Measurements from ENCODE around the gene CACNB3. TPM values are rescaled to one million over a fixed set of nuclear protein-coding genes. Genes with fewer than 3 reads are reported as not detected.

Gene CACNB3
- total RNA-seq, 1 experiment from 2014 or later: 4.6 TPM

DNA sequence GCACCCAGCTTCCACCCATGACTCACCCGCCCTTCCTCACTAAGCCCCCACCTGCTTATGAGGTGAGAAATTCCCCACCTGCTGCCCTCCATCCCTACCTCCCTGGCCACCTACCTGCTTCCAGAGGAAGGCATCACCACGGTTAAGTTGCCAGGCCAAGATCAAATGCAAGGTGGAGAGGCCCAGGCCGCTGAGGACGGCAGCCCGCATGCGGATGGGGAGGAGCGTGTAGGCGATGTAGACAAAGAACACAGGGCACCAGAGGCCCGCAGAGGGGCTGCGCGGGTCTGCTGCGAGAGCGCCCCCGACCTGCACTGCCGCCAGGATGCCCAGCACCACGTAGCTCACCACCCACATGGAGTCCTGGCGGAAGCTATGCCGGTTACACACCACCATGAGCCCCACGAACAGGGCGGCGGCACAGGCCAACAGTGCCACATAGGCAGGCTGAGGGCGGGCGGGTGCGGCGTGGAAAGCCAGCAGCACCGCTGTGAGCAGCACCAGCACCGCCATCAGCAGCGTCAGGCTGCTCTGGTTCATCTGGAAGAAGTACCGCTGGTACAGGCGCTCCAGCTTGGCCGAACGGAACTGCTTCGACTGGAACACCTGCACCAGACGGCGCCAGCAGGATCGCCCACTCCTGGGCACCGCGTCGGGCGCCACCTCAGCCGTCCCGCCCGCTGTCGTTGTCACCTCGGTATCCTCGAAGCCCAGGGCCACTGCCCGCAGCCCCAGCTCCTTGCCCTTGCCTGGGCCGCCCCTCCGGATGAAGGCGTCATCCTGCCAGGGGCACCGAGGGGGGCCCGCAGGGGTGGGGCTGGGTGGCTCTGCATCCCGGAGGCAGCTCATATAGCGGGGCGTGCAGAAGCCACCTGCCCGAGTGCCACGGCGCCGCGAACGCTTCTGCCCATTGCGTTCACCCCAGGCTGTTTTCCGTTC is 35.6 kb upstream of the CACNB3 start:
- Histone ChIP-seq H3K27me3 (ENCODE audit: control insufficient read depth, insufficient read depth, low read length) (peaks cover 7% of the 10 kb centered on the region), H3K4me3 (ENCODE audit: insufficient read depth, low read depth, low read length) (no peak overlapping the region), H3K36me3 (replicated peaks; ENCODE audit: control insufficient read depth, insufficient read depth, low read length) (no peaks in the 10 kb centered on the region)
- no peak for DNase-seq

DNA sequence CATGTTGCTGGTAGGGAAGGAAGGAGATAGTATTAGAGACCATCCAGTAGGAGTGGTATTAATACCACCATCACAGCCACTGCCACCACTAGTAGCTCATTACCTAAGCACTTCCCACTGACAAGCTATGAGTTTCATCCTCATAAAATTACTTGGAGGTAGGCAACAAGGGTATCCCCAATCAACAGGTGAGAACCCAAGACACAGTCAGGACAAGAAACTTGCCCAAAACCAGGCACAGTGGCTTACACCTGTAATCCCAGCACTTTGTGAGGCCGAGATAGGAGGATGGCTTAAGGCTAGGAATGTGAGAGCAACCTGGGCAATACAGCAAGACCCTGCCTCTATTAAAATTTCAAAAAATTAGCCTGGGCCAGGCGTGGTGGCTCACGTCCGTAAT is 34.9 kb upstream of the CACNB3 start:
- DNase-seq: no peak
- Histone ChIP-seq H3K36me3 (replicated peaks; ENCODE audit: control insufficient read depth, insufficient read depth, low read length) (no peaks in the 10 kb centered on the region), H3K27me3 (ENCODE audit: control insufficient read depth, insufficient read depth, low read length) (peaks cover 14% of the 10 kb centered on the region), H3K4me3 (ENCODE audit: insufficient read depth, low read depth, low read length) (no peak overlapping the region)

DNA sequence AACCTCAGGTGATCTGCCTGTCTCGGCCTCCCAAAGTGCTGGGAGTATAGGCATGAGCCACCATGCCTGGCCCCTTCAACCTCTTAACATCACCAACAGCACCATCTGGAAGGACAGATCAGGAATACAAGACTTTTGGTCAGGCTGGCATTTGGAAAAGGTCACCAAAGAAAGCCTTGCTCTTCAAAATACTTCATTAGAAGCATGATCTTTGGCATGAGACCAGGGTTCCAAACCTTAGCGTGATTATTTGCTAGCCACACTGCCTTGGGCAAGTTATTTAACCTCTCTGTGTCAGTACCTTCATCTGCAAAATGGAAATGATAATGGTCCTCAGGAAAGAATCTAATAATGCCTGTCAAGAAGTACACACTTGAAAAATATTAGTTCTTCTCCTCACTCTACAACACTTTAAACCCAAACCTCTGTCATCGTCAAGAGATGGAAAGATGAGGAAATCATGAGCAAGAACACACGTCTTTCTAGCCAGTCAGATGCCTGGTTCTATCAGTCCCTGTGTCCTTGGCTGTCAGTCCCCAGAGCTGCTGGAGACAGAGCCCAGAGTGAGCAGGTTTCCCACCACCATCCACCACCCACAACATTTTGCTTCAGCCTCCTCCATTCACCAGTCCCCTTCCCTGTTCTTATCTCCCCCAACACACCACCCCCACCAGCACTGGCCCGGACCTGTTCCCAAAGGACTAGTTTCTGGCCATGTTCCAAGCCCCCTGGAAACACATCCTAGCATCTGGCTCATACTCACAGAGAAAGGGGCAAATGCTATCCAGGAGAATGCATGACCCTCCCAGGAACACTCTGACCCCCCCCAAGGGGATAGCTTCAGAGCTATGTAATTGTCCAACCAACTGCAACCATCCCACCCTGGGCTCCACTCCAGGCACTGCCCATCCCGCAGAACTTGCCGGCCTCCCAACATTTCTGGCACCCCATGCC is 31.4 kb upstream of the CACNB3 start:
- H3K27me3 ChIP-seq (ENCODE audit: control insufficient read depth, insufficient read depth, low read length): peaks cover 16% of the 10 kb centered on the region
- H3K36me3 ChIP-seq (replicated peaks; ENCODE audit: control insufficient read depth, insufficient read depth, low read length): no peaks in the 10 kb centered on the region
- no peak overlapping the region for H3K4me3 ChIP-seq (ENCODE audit: insufficient read depth, low read depth, low read length)
- no peak for DNase-seq

DNA sequence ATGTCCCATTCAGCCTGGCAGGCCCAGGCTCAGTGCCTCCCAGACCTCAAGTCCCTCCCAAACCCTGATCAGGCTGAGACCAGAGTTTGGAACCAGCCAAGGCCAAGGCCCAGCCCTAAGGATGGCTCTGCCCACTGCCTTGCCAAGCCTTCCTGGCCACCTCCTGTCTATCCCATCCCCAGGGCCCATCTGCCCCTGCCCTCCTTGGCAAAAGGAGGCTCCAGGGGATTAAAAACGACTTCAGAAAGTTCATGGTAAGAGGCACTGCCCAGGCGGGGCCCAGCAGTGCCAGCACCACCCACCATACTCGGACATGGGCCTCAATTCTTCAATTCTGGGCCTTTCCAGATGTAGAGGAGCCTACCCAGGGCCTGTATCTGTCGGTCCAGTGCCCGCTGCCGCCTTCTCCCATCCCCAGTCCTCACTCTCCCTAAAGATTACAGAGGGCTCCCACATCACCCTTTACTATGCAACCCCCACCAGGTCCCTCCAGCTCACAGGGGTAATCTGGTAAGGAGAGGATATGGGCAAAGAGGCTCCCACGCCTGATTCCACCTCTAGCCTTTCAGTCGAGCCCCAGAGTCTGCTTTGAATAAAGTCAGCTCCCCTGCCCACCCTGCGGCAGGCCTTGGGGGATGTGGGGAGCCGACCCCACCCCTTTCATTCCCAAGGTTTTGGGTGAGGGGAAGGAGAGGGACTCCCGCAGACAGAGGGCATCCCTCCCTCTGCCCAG is 30.3 kb upstream of the CACNB3 start:
- peak overlapping the region; percentile 80 for H3K4me3 ChIP-seq (ENCODE audit: insufficient read depth, low read depth, low read length)
- peaks cover 16% of the 10 kb centered on the region for H3K27me3 ChIP-seq (ENCODE audit: control insufficient read depth, insufficient read depth, low read length)
- no peak for DNase-seq
- H3K36me3 ChIP-seq (replicated peaks; ENCODE audit: control insufficient read depth, insufficient read depth, low read length): no peaks in the 10 kb centered on the region

DNA sequence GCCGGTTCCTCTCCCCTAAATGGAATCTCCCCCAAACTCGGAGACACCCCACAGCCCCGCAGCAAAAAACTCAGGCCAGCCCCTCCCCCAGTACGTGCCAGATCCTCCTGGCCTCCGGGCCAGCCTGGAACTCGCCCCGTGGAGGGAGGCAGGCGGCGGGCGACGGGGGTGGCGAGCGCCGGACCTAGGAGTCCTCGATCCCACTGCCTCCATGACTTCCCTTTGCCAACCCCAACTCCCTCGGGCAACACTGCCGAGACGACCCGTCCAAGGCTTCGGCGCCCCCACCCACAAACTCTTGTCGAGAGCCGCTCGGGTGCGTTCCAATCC is 29.8 kb upstream of the CACNB3 start:
- Histone ChIP-seq H3K4me3 (ENCODE audit: insufficient read depth, low read depth, low read length) (peak overlapping the region; percentile 80), H3K27me3 (ENCODE audit: control insufficient read depth, insufficient read depth, low read length) (peaks cover 16% of the 10 kb centered on the region), H3K36me3 (replicated peaks; ENCODE audit: control insufficient read depth, insufficient read depth, low read length) (no peaks in the 10 kb centered on the region)
- DNase-seq: no peak

DNA sequence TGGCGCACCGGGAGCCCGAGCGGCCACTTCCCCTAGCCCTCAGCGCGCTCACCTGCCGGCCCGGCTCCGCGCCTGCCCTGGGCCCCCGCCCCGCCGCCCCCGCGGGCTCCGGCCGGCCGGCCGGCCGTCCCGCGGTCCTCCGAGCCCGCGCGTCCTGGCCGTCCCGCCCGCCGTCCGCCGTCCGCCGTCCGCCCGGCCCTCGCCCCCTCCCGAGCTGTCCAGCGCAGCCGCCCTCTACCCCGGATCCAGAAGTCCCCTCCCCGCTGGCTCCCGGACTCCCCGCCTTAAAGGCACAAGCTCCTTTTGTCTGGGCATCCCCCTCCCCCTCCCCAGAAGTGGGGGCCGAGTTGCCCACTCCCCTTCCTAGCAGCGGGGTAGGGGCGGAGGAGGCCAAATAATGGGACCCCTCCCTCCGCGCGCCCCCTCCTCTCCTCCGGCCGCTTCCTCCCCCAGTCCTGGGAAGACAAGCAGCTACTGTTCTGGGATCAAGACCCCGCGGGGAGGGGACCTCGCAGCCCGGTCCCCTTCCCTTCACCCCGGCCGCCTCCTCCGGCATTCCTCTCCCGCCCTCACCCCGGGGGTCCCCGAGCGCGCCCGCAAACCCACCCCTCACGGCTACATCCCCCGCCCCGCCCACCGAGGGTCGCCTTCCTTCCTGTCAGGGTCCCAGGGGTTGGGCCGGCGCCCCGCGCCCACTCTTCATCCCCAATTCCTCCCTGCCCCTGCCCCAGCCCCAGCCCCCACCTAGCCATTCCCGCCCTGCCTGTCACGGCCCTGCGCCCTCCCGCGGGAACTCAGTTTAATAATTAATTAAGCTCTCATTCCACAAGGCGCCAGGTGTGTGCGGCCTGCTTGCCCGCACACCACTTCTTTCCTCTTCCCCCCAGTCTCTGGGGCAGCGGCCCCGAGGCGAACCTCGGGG is 29.2 kb upstream of the CACNB3 start, which contains the start of gene ADCY6:
Gene ADCY6 (minus strand): TSS at position 236 of the 922 bp plus-strand sequence. CDS start 5,655 bp downstream, outside the sequence.
- Histone ChIP-seq H3K4me3 (ENCODE audit: insufficient read depth, low read depth, low read length) (peak within 1 kb of the TSS; percentile 80), H3K27me3 (ENCODE audit: control insufficient read depth, insufficient read depth, low read length) (peaks cover 16% of the 10 kb centered on the region), H3K36me3 (replicated peaks; ENCODE audit: control insufficient read depth, insufficient read depth, low read length) (no peaks in the 10 kb centered on the region)
- DNase-seq: peak; percentile 96

DNA sequence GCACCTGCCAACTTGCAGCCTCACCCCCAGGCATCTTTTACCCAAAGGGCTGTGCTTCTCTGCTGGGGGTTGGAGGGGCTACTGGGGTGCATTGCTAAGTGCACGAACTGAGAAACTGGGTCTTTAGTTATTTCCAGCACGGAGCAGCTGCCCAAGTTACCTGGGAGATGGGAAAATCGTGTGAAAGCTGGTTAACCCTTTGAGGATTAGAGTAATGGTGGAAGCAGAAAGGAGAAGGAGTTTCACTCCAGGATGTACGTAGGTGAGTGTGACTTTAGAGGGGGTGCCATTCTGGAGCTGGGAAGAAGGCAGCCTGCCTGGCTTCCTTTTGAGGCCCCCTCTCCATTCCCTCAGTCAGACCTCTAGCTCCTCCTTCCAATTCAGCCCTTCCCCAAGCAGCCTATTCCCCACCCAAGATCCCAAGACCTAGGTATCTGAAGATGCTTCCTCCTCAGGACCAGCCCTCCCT is 28.4 kb upstream of the CACNB3 start:
- H3K4me3 ChIP-seq (ENCODE audit: insufficient read depth, low read depth, low read length): peak overlapping the region; percentile 80
- peaks cover 16% of the 10 kb centered on the region for H3K27me3 ChIP-seq (ENCODE audit: control insufficient read depth, insufficient read depth, low read length)
- peak; percentile 71 for DNase-seq
- H3K36me3 ChIP-seq (replicated peaks; ENCODE audit: control insufficient read depth, insufficient read depth, low read length): no peaks in the 10 kb centered on the region

DNA sequence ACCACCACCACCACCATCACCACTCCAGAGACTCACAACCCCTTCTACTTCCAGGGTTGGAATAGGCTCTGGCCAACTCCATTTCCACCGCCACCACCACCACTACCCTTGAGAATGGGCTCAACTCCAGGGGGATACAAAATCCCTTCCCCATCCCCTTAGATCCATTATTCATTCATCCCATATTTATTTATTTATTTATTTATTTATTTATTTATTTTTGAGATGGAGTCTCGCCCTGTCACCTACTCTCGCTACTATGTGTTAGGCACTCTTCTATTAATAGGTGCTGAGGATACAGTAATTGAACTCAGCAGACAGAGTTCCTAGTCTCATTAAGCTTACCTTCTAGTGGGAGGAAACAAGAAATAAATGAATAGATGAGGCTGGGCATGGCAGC is 24.6 kb upstream of the CACNB3 start:
- no peak for DNase-seq
- H3K4me3 ChIP-seq (ENCODE audit: insufficient read depth, low read depth, low read length): no peak overlapping the region

DNA sequence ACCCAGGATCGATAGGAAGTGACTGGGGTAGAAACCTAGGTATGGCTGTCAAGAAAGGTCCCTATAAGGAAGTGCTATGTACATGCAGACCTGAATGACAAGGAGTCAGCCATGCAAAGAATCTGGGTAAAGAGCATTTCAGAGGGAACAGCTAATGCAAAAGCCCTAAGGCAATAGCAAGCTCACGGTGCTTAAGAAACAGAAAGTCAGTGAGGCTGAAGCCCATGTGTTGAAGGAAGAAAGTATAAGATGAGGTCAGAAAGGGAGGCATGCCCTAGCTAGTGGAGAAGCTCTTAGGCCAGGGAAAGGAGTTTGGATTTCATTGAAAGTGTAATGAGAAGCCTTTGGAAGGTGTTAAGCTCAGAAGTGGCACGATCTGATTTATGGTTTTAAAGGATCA is 23.4 kb upstream of the CACNB3 start:
- Histone ChIP-seq H3K36me3 (replicated peaks; ENCODE audit: control insufficient read depth, insufficient read depth, low read length) (no peaks in the 10 kb centered on the region), H3K4me3 (ENCODE audit: insufficient read depth, low read depth, low read length) (no peak overlapping the region), H3K27me3 (ENCODE audit: control insufficient read depth, insufficient read depth, low read length) (peaks cover 2% of the 10 kb centered on the region; the same call in 1 of the 2 replicates)
- no peak for DNase-seq

More for the DNA sequence above, 24.6 kb upstream of the CACNB3 start:
- peaks cover 2% of the 10 kb centered on the region; the same call in 1 of the 2 replicates for H3K27me3 ChIP-seq (ENCODE audit: control insufficient read depth, insufficient read depth, low read length)
- H3K36me3 ChIP-seq (replicated peaks; ENCODE audit: control insufficient read depth, insufficient read depth, low read length): no peaks in the 10 kb centered on the region

DNA sequence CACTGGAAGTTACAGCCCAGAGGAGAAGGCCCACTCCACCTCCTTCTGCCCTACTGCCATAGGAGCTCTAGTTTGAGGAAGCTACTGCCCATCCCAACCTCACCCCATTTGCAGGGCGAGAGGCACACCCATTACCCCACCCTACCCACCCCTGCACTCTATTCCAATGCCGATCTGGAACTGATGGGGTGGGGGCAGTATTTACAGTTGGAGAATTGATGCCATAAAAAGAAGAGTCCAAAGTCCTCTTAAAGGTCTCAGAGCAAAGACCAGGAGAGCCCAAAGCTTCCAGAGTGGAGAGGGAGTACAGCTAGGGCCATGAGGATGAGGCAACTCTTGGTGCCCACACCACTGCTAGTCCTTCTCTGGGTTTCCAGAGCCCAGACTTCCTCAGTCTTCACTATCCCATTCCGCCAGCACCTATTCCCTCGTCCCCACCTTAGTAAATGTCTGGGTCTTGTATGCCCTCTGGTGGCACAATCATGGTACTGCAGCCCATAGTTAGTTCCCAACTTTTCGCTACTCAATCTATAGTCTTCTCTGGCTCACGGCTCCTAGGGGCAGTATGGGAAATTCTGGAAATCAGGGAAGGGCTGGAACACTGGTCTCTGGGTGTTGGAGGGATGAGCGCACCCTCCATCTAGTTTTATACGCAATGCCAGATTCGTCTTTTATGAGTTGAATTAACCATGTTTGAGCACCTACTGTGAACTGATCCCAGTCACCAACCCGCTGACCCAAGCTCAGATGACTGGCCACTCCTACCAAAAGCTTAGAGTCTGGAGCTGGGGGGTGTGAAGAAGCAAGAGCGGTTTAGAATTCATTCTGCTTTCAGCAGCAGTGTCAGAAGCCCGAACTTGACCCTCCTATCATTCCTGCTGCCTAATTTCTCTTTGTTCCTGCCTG is 22.5 kb upstream of the CACNB3 start:
- H3K36me3 ChIP-seq (replicated peaks; ENCODE audit: control insufficient read depth, insufficient read depth, low read length): no peaks in the 10 kb centered on the region
- no peak overlapping the region for H3K4me3 ChIP-seq (ENCODE audit: insufficient read depth, low read depth, low read length)
- peak; percentile 92 for DNase-seq
- no peaks in the 10 kb centered on the region for H3K27me3 ChIP-seq (ENCODE audit: control insufficient read depth, insufficient read depth, low read length)

DNA sequence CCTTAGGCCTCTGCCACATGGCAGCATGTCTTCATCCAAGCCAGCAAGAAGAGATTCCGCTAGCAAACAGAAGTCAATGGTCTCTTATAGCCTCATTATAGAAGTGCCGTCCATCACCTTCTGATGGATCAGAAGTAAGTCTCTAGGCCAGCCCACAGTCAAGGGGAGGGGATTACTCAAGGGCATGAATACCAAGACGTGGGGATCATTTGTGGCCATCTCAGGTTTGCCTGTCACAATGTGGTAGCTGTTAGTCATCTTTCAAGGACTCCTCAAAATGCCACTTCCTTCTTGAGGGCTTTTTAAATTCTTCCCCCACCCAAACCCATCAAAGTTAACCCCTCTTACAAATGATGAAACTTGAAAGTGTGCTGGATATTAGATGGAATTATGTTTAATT is 21.3 kb upstream of the CACNB3 start:
- no peaks in the 10 kb centered on the region for H3K27me3 ChIP-seq (ENCODE audit: control insufficient read depth, insufficient read depth, low read length)
- H3K36me3 ChIP-seq (replicated peaks; ENCODE audit: control insufficient read depth, insufficient read depth, low read length): no peaks in the 10 kb centered on the region
- no peak for DNase-seq
- H3K4me3 ChIP-seq (ENCODE audit: insufficient read depth, low read depth, low read length): no peak overlapping the region

DNA sequence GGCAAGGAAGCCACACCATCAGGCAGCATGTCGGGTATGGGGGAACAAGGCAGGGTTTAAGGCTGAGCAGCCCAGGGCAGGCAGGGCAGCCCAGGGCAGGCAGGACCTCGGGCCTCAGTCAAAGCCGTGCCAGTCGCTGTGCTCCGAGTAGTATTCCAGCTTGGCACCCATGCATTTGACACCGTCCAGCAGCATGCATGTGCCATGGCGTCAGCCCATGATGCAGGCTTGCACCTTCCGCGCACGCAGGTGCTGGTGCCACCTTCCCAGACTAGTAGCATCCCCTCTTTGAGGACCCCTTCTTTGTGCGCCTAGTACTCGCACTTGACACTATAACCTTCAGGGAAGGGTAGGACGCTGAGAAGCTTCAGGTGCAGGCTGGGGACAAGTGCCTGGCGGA is 17.8 kb upstream of the CACNB3 start:
- peak; percentile 27 for DNase-seq
- no peaks in the 10 kb centered on the region for H3K36me3 ChIP-seq (replicated peaks; ENCODE audit: control insufficient read depth, insufficient read depth, low read length)
- H3K27me3 ChIP-seq (ENCODE audit: control insufficient read depth, insufficient read depth, low read length): no peaks in the 10 kb centered on the region; the same call in 1 of the 2 replicates
- no peak overlapping the region for H3K4me3 ChIP-seq (ENCODE audit: insufficient read depth, low read depth, low read length)

Data from H7 (cell line).